Cardiac atrium fibroblast (primary cell): ENCODE results near the gene KCTD1. TPM values are rescaled to one million over a fixed set of nuclear protein-coding genes. Genes with fewer than 3 reads are reported as not detected.

Source experiments
- total RNA-seq: library from RNA; depleted of rRNA; stranded (reverse); fragments of >200 nt; gene quantifications from 2 replicates; pipeline ENCODE4 v1.2.3, GENCODE V29; 2015

KCTD1 gene
- total RNA-seq = 10.1 and 15.1 TPM in 2 replicates

DNA sequence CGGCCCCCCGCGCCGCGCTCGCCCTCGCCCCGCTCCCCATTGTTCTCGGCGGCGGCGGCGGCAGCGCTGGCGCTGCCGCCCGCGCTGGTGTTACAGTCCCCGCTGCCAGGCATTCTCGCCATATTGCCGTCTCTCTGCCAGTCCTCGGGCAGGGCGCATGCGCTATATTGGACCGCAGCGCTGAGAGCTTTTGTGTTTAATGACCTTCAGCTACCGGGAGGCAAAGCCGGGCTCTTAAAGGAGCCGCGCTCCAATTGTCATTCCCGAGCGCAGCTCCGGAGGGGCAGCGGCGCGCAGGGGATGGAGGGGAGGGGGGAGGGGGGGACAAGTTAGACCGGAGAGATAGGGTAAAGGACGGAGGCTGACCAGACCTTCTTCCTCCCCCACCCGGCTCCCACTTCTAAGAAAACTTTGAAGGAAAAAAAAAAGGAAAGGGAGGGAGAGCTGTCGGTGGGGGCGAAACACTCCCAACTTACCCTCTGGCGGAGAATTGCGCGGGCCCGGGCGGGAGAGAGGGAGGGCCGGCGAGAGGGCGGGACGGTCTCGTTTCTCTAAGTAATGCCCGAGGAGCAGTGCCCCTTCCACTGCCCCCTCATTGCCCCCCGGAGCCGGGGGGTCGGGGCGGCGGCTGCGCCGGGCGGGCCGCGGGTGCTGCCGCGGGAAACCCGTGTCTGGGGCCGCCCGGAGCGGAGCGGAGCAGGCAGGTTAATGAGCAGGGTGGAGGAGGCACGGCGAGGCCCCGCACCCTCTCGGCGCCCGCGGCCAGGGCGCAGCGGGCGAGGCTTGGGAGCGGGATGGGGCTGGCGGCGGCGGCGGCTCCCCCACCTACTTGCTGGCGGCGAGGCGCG, at the start of gene KCTD1:
Gene KCTD1 (minus strand): TSS at position 139 of the 848 bp plus-strand sequence. CDS start 17 bp downstream, at position 122.

